H1 (cell line): ENCODE data around the gene STARD8. TPM values are rescaled to one million over a fixed set of nuclear protein-coding genes. Genes with fewer than 3 reads are reported as not detected.

ENCODE experiments used
- CTCF ChIA-PET: fragments of 300-600 bp; sonication (Branson Sonifier 250); formaldehyde crosslinking; loops from one replicate; lab custom pipeline; 2021; ENCODE audit not compliant: partially characterized antibody; lab: Charles Lee
- POLR2A ChIA-PET: fragments of 300-600 bp; sonication (Branson Sonifier 250); formaldehyde crosslinking; loops from one replicate; lab custom pipeline; 2021; ENCODE audit warnings: inconsistent platforms; ENCODE audit not compliant: partially characterized antibody; lab: Charles Lee
- DNase-seq, 2 experiments: peaks; one replicate each; pipeline versions ENCODE4 v3.0.0 to v3.0.0-alpha.2; 2010 to 2022; ENCODE audit warnings: low spot score in 2 of 2, low read depth in 1 of 2, mixed read lengths in 1 of 2
- FAIRE-seq: peaks from 2 replicates; lab custom pipeline; 2011; peaks lifted over from hg19 to GRCh38; lab: Jason Lieb, UNC
- H2AFZ ChIP-seq: 2 replicates; pipeline ENCODE4 v1.8.1; 2012; ENCODE audit warnings: low read length, inconsistent platforms
- H2AK5ac ChIP-seq: 2 replicates; pipeline ENCODE4 v1.6.1; 2013; ENCODE audit warnings: low read depth, low read length
- H2BK120ac ChIP-seq: replicated peaks from 2 replicates; pipeline ENCODE3; 2013; ENCODE audit warnings: low read depth, low read length, inconsistent platforms
- H2BK12ac ChIP-seq: 2 replicates; pipeline ENCODE4 v1.6.1; 2013; ENCODE audit warnings: low read depth, low read length
- H2BK15ac ChIP-seq: 2 replicates; pipeline ENCODE4 v1.6.1; 2013; ENCODE audit warnings: low read length
- H2BK20ac ChIP-seq: 2 replicates; pipeline ENCODE4 v1.6.1; 2013; ENCODE audit warnings: low read length
- H2BK5ac ChIP-seq: 2 replicates; pipeline ENCODE4 v1.6.1; 2013; ENCODE audit warnings: low read depth, low read length
- H3K14ac ChIP-seq: 2 replicates; pipeline ENCODE4 v1.6.1; 2013; ENCODE audit warnings: inconsistent platforms; ENCODE audit not compliant: insufficient read length
- H3K18ac ChIP-seq: 2 replicates; pipeline ENCODE4 v1.6.1; 2013; ENCODE audit warnings: low read length; ENCODE audit errors: extremely low read depth
- H3K23ac ChIP-seq: 2 replicates; pipeline ENCODE4 v1.6.1; 2013; ENCODE audit warnings: inconsistent platforms; ENCODE audit not compliant: insufficient read length
- H3K23me2 ChIP-seq: 2 replicates; pipeline ENCODE4 v1.6.1; 2013; ENCODE audit warnings: low read depth, low read length
- H3K27ac ChIP-seq: 2 replicates; pipeline ENCODE4 v1.6.1; 2011; ENCODE audit warnings: low read depth, low read length, inconsistent platforms
- H3K27me3 ChIP-seq, 4 experiments: replicated peaks in 1 of 4; 1 replicate in 1 of 4; 2 replicates in 3 of 4; pipeline versions ENCODE4 v1.6.1 to v1.8.1; 2011 to 2013; ENCODE audit warnings: low read length in 3 of 4, mild to moderate bottlenecking in 3 of 4, inconsistent platforms in 2 of 4, mixed read lengths in 2 of 4, moderate library complexity in 1 of 4; ENCODE audit not compliant: control insufficient read depth in 3 of 4, insufficient read depth in 3 of 4; ENCODE audit errors: extremely low read depth in 1 of 4
- H3K36me3 ChIP-seq, 4 experiments: 2 replicates each; pipeline versions ENCODE4 v1.6.1 to v1.8.1; 2011 to 2013; ENCODE audit warnings: mild to moderate bottlenecking in 4 of 4, low read length in 3 of 4, moderate library complexity in 2 of 4, control low read depth in 1 of 4, inconsistent platforms in 1 of 4; ENCODE audit not compliant: insufficient read depth in 4 of 4, control insufficient read depth in 2 of 4
- H3K4ac ChIP-seq: replicated peaks from 2 replicates; pipeline ENCODE3; 2013; ENCODE audit warnings: low read length, low read depth, mixed read lengths, inconsistent platforms; ENCODE audit not compliant: insufficient read length
- H3K4me1 ChIP-seq, 4 experiments: replicated peaks in 1 of 4; 1 replicate in 1 of 4; 2 replicates in 3 of 4; pipeline versions ENCODE4 v1.6.1 to v1.8.1; 2011 to 2013; ENCODE audit warnings: low read length in 3 of 4, inconsistent platforms in 2 of 4, mixed read lengths in 1 of 4; ENCODE audit not compliant: insufficient read depth in 4 of 4, control insufficient read depth in 3 of 4
- H3K4me2 ChIP-seq, 2 experiments: 2 replicates each; pipeline versions ENCODE4 v1.6.1 to v1.8.1; 2011 to 2013; ENCODE audit warnings: low read depth in 2 of 2, low read length in 2 of 2, control low read depth in 1 of 2, inconsistent platforms in 1 of 2, mild to moderate bottlenecking in 1 of 2; ENCODE audit not compliant: insufficient read depth in 1 of 2
- H3K4me3 ChIP-seq, 4 experiments: fragments of 200-600, 300-600 bp in 1 of 4; sonication (generic), shearing (Covaris generic), sonication (Bioruptor Twin) in 1 of 4; 2 replicates each; pipeline versions ENCODE4 v1.5.1 to v1.8.1; 2011 to 2016; ENCODE audit warnings: low read length in 4 of 4, low read depth in 3 of 4, control low read depth in 2 of 4, inconsistent platforms in 2 of 4, mild to moderate bottlenecking in 2 of 4, mixed read lengths in 1 of 4, moderate library complexity in 1 of 4; ENCODE audit not compliant: insufficient read depth in 2 of 4; ENCODE audit errors: extremely low read depth in 1 of 4
- H3K56ac ChIP-seq: replicated peaks from 2 replicates; pipeline ENCODE3; 2013; ENCODE audit warnings: low read depth, mild to moderate bottlenecking, mixed read lengths, low read length, inconsistent platforms; ENCODE audit not compliant: insufficient read length
- H3K79me1 ChIP-seq: 2 replicates; pipeline ENCODE4 v1.6.1; 2013; ENCODE audit warnings: low read depth, low read length, control low read depth
- H3K79me2 ChIP-seq, 2 experiments: 2 replicates each; pipeline versions ENCODE4 v1.6.1 to v1.8.1; 2012 to 2013; ENCODE audit warnings: low read length in 2 of 2, mild to moderate bottlenecking in 2 of 2, inconsistent platforms in 1 of 2; ENCODE audit not compliant: insufficient read depth in 2 of 2, control insufficient read depth in 1 of 2
- H3K9ac ChIP-seq, 4 experiments: replicated peaks in 1 of 4; 1 replicate in 1 of 4; 2 replicates in 3 of 4; pipeline versions ENCODE4 v1.6.1 to v1.8.1; 2011 to 2013; ENCODE audit warnings: low read depth in 3 of 4, low read length in 3 of 4, control low read depth in 2 of 4, mild to moderate bottlenecking in 2 of 4, moderate library complexity in 2 of 4, inconsistent platforms in 1 of 4; ENCODE audit errors: extremely low read depth in 1 of 4
- H3K9me3 ChIP-seq, 2 experiments: 2 replicates each; pipeline versions ENCODE4 v1.6.1 to v1.8.1; 2012 to 2013; ENCODE audit warnings: mild to moderate bottlenecking in 2 of 2, moderate library complexity in 2 of 2, control low read depth in 1 of 2, inconsistent platforms in 1 of 2, low read depth in 1 of 2, low read length in 1 of 2, mixed read lengths in 1 of 2; ENCODE audit not compliant: insufficient read depth in 2 of 2
- H4K20me1 ChIP-seq, 2 experiments: replicated peaks in 1 of 2; 2 replicates each; pipeline versions ENCODE3 to v1.8.1; 2011 to 2013; ENCODE audit warnings: inconsistent platforms in 2 of 2, low read length in 2 of 2, mild to moderate bottlenecking in 1 of 2; ENCODE audit not compliant: insufficient read depth in 2 of 2, control insufficient read depth in 1 of 2
- H4K5ac ChIP-seq: 2 replicates; pipeline ENCODE4 v1.6.1; 2013; ENCODE audit warnings: low read length, low read depth, mixed read lengths, inconsistent platforms; ENCODE audit not compliant: insufficient read length
- H4K8ac ChIP-seq: 2 replicates; pipeline ENCODE4 v1.8.0; 2013; ENCODE audit warnings: mild to moderate bottlenecking, moderate library complexity, low read length, inconsistent platforms; ENCODE audit not compliant: insufficient read depth; ENCODE audit errors: extremely low read depth
- H4K91ac ChIP-seq: replicated peaks from 2 replicates; pipeline ENCODE3; 2013; ENCODE audit warnings: low read length, mixed read lengths, inconsistent platforms; ENCODE audit not compliant: insufficient read length
- ATF3 ChIP-seq: IDR thresholded peaks from 2 replicates; pipeline ENCODE4 v1.6.1; 2011; ENCODE audit warnings: low read depth, mild to moderate bottlenecking, low read length; ENCODE audit not compliant: insufficient read depth
- BCL11A ChIP-seq, 2 experiments: IDR thresholded peaks; one replicate each; pipeline ENCODE4 v1.6.1; 2011; ENCODE audit warnings: low read depth in 2 of 2, low read length in 2 of 2, mild to moderate bottlenecking in 2 of 2
- CHD1 ChIP-seq: IDR thresholded peaks from 2 replicates; pipeline ENCODE4 v1.6.1; 2012; ENCODE audit warnings: low read depth, low read length, improper control_type of control experiment
- CTBP2 ChIP-seq: IDR thresholded peaks from 2 replicates; pipeline ENCODE4 v1.7.0; 2011; ENCODE audit warnings: borderline replicate concordance, mild to moderate bottlenecking, moderate library complexity, mixed read lengths, low read length; ENCODE audit not compliant: insufficient read depth, insufficient read length
- TAF7 ChIP-seq: optimal IDR thresholded peaks from 2 replicates; pipeline ENCODE3; 2011; ENCODE audit warnings: low read depth, mild to moderate bottlenecking, inconsistent platforms, low read length, moderate library complexity, borderline replicate concordance
- WGBS, 2 experiments: shearing (Covaris generic) in 1 of 2; methylation state at CpG; one replicate each; pipeline versions ENCODE4 v1.1.6 to v1.1.7; 2013 to 2015; ENCODE audit warnings: low lambda C conversion rate in 2 of 2, mixed read lengths in 2 of 2, inconsistent platforms in 1 of 2, low coverage in 1 of 2, missing lambda C conversion rate in 1 of 2; ENCODE audit not compliant: insufficient replicate concordance in 2 of 2, insufficient coverage in 1 of 2, insufficient read length in 1 of 2; ENCODE audit errors: extremely low coverage in 1 of 2, missing lambda C conversion rate in 1 of 2; 5-methylcytosine and 5-hydroxymethylcytosine counted together
- polyA plus RNA-seq, 7 experiments: library from polyadenylated mRNA; depleted of rRNA in 3 of 7; stranded (reverse) in 5 of 7; unstranded in 2 of 7; fragments of >200 nt in 5 of 7; fragments of 200-250 nt in 2 of 7; gene quantifications; 1 replicate in 5 of 7; 2 replicates in 1 of 7; 4 replicates in 1 of 7; pipeline versions ENCODE4 v1.2.1 to v1.2.3, GENCODE V29; 2011 to 2013; ENCODE audit warnings: missing spikeins in 2 of 7, mixed read lengths in 2 of 7
- total RNA-seq: library from RNA; stranded (reverse); fragmentation: NEBNext Ultra II Directional; extraction: Animal tissue kit (Norgen Biotek cat#: 25700); gene quantifications from 2 replicates; pipeline ENCODE4 v1.2.1, GENCODE V29; 2021

The STARD8 gene
- total and polyA plus RNA-seq, 2 of the 8 experiments (the other 6 are each of a cell fraction or from before 2014, with no cell fraction given) = 1.8 to 3.8 TPM

GRCh38 chrX:68754406-68754805, 106.9 kb downstream of the STARD8 start:
- Histone ChIP-seq H2AFZ (no peak overlapping the region), H3K27ac (no peak overlapping the region), H3K4me3 (no peak overlapping the region), H2BK120ac (no peak overlapping the region), H2BK12ac (no peak overlapping the region), H4K5ac (no peak overlapping the region), H3K4ac (no peak overlapping the region), H3K79me2 (no peaks in the 10 kb centered on the region), H3K18ac (no peak overlapping the region), H3K4me1 (no peaks in the 10 kb centered on the region), H3K23ac (no peak overlapping the region), H3K9me3 (no peaks in the 10 kb centered on the region), H3K23me2 (no peaks in the 10 kb centered on the region), H2BK5ac (no peak overlapping the region), H4K20me1 (no peaks in the 10 kb centered on the region), H3K36me3 (no peaks in the 10 kb centered on the region), H4K8ac (no peak overlapping the region), H3K27me3 (no peaks in the 10 kb centered on the region), H4K91ac (no peak overlapping the region), H3K9ac (no peak overlapping the region), H2AK5ac (no peak overlapping the region), H3K56ac (no peak overlapping the region), H3K79me1 (no peaks in the 10 kb centered on the region), H3K14ac (no peak overlapping the region), H2BK20ac (no peak overlapping the region), H2BK15ac (no peak overlapping the region), H3K4me2 (no peak overlapping the region)
- WGBS, 2 experiments = 83% methylated on average over 6 of the region's 7 CpGs; no CpG with 5 or more reads in 1 of the 2 experiments
- ChIA-PET POLR2A (no interaction called here), CTCF (interaction anchor here (0.8 to 1.1 kb wide), 2 partner anchors 53 to 55 kb away, joined by 3 to 6 read pairs; no protein-coding TSS in a partner anchor)
- DNase-seq (no peak), FAIRE-seq (no peak)
- TF ChIP-seq CHD1 (no peak), BCL11A (IDR thresholded peaks at IDR 0.05; ENCODE audit: low read depth in 2 of 2, low read length in 2 of 2) (no peak), CTBP2 (no peak), TAF7 (no peak), ATF3 (no peak)
